Pancreas (tissue), 10 donors: ENCODE data around the gene CDC42BPB. TPM values are rescaled to one million over a fixed set of nuclear protein-coding genes. Genes with fewer than 3 reads are reported as not detected.

Experiments used
- ATAC-seq, 4 donors: fragments of 200-7000 bp; cut with Tn5 transposase; one replicate each; pipeline versions ENCODE4 v1.8.0 to v1.9.1; 2020; ENCODE audit warnings: mild to moderate bottlenecking in 4 of 4, moderate library complexity in 4 of 4
- DNase-seq, 6 donors: peaks; one replicate each; pipeline ENCODE4 v3.0.0-alpha.2; 2020
- FAIRE-seq: peaks from 2 replicates; lab custom pipeline; 2012; peaks lifted over from hg19 to GRCh38; lab: Jason Lieb, UNC
- H3K27ac ChIP-seq, 4 donors: fragments of 200-600 bp; sonication (generic); 1 replicate in 3 of 4; 2 replicates in 1 of 4; pipeline versions ENCODE4 v1.5.0 to v1.8.0; 2020
- H3K27me3 ChIP-seq, 4 donors: fragments of 200-600 bp; one replicate each; pipeline ENCODE4 v1.8.0; 2021
- H3K36me3 ChIP-seq, 3 donors: fragments of 200-600 bp; sonication (generic) in 1 of 3; one replicate each; pipeline versions ENCODE4 v1.5.0 to v1.8.0; 2020 to 2021
- H3K4me1 ChIP-seq, 3 donors: fragments of 200-600 bp; one replicate each; pipeline ENCODE4 v1.8.0; 2021
- H3K4me3 ChIP-seq, 4 donors: fragments of 200-600 bp; sonication (generic) in 2 of 4; one replicate each; pipeline versions ENCODE4 v1.5.0 to v1.8.0; 2020 to 2021
- H3K9me3 ChIP-seq, 4 donors: fragments of 200-600 bp; one replicate each; pipeline ENCODE4 v1.8.0; 2021
- WGBS, 2 donors: extraction: QIAGEN DNeasy Blood & Tissue Kit; methylation state at CpG; one replicate each; pipeline ENCODE4 v1.1.7; 2013; 5-methylcytosine and 5-hydroxymethylcytosine counted together
- intact Hi-C, 3 donors: fragments of 100-400 bp; cut with DNase I; formaldehyde crosslinking; loops; one replicate each; pipeline versions ENCODE4 v1.11.1 to v1.14.2; 2022
- polyA plus RNA-seq, 2 donors: library from polyadenylated mRNA; stranded (reverse); fragments of 200-250 nt; gene quantifications; one replicate each; pipeline ENCODE4 v1.2.3, GENCODE V29; 2013
- total RNA-seq, 6 donors: library from RNA; stranded (reverse); fragmentation: NEBNext Ultra II Directional in 4 of 6; extraction: Animal tissue kit (Norgen Biotek cat#: 25700) in 4 of 6; gene quantifications; one replicate each; pipeline versions ENCODE4 v1.2.1 to v1.2.4, GENCODE V29; 2021 to 2023
- TF ChIP-seq, protein P1 (sequence below), 4 donors: fragments of 200-600 bp; sonication (generic) in 3 of 4; IDR thresholded peaks; one replicate each; pipeline versions ENCODE4 v1.5.0 to v1.8.0; 2021; ENCODE audit warnings: antibody characterized with exemption in 4 of 4
- donor health status: healthy with polysubstance abuse.
- donor health status: DM: no; HTN: no; CAD: no; lungs with moderate emphysema.
- donor health status: DM: no; HTN: no; CAD: no.
- donor health status: control.
- donor health status: control.
- donor health status: Bipolar disorder and iron deficiency.
- donor health status: DM: yes; HTN: yes; CAD: no.
- donor health status: DM: no; HTN: no; CAD: no.
- donor health status: DM: no; HTN: no; CAD: no.
- donor health status: DM: yes; HTN: yes; CAD: no.

CDC42BPB gene
- total and polyA plus RNA-seq, 8 donors, result 27.2 to 45.5 (median 32.7) TPM

DNA sequence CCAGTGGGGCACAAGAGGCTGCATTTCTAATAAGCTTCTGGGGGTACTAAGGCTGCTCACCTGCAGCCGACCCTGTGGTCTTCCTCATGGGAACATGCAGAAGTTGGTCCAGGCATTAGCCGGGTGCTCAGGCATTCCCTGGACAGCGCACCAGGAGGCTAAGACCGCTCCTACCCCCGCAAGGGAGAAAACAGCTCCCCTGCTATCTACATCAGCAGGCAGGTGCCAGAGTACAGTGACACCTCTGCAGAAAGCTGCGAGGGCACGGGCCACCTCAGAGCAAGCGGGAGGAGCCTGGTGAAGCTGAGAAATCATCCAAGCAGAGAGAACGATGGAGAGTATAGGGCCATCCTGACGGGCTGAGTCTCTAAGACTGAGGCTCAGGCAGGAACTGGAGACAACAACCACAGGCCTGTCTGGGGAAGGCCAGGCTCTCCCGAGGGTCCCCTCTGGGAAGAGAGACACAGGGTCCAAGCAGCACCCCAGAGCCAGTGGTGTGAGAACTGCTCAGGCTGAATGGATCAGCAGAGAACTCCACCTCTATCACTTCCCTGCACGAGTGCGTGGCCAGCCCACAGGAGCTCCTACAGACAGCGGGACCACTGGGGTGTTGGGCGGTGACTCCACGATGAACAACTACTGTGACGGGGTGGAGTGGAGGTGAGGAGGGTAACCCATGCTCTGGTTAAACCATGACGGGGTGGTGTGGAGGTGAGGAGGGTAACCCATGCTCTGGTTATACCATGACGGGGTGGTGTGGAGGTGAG lies 72.8 kb downstream of the CDC42BPB start:
- Histone ChIP-seq H3K36me3 (peaks cover 3 to 20% (median 5%) of the 10 kb centered on the region in 3 donors), H3K27me3 (no peaks in the 10 kb centered on the region), H3K4me1 (no peaks in the 10 kb centered on the region), H3K4me3 (no peak overlapping the region), H3K27ac (no peak overlapping the region), H3K9me3 (no peaks in the 10 kb centered on the region)
- intact Hi-C loops, result no loop called here
- DNase-seq (peak in 1 of 6 donors; percentile 23), FAIRE-seq (no peak), ATAC-seq (no peak)
- TF ChIP-seq, protein P1, sequence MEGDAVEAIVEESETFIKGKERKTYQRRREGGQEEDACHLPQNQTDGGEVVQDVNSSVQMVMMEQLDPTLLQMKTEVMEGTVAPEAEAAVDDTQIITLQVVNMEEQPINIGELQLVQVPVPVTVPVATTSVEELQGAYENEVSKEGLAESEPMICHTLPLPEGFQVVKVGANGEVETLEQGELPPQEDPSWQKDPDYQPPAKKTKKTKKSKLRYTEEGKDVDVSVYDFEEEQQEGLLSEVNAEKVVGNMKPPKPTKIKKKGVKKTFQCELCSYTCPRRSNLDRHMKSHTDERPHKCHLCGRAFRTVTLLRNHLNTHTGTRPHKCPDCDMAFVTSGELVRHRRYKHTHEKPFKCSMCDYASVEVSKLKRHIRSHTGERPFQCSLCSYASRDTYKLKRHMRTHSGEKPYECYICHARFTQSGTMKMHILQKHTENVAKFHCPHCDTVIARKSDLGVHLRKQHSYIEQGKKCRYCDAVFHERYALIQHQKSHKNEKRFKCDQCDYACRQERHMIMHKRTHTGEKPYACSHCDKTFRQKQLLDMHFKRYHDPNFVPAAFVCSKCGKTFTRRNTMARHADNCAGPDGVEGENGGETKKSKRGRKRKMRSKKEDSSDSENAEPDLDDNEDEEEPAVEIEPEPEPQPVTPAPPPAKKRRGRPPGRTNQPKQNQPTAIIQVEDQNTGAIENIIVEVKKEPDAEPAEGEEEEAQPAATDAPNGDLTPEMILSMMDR (IDR thresholded peaks at IDR 0.05), result no peak
- WGBS, 2 donors, result 95 to 96% methylated on average over 19 of the region's 19 CpGs

DNA sequence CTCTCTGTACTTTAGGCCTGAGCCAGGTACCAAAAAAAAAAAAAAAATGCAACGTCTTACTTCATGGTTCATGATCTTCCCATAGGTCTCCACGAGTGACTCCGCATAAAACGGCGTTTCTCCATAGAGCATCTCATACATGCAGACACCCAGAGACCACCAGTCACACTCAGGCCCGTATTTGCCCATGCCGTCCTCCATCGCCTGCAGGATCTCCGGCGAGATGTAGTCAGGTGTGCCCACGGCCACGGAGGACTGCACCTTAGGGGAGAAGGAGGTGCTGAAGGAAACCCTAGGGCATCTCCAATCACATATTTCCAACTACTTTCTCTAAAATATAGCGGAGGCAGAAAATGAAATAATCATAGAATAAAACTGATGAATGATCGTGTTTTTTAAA lies 73.9 kb downstream of the CDC42BPB start:
- TF ChIP-seq, protein P1 (IDR thresholded peaks at IDR 0.05), result no peak
- H3K36me3 ChIP-seq, result peaks cover 3 to 19% (median 5%) of the 10 kb centered on the region in 3 donors
- 93 to 94% methylated on average over 14 of the region's 14 CpGs for WGBS, 2 donors

DNA sequence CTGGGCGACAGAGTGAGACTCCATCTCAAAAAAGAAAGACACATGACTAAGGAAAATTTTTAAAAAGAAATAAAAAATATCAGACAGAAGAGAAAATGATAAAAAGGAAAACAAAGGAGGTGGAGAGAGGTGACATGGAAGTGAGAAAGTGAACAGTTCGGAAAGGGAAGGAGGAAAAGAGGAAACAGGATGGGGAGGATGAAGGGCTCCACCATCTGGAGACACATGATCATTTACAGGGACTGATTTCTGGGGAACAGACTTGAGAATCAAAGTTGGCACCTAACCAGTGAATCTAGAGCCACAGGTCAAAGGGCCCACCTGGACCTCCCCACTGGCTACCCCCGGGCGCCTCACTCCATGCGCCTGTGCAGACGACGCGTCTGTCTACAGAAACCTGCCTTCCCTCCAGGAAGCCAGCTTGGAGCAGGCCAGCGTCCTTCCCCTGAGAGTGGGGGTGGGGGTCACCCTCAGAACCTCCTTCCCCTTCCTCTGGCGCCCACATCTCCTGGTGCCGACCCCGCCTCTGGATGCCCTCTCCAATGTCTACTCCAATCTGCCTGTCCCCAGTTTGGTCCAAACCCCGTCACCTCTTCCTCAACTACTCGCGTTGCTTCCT lies 74.4 kb downstream of the CDC42BPB start:
- Histone ChIP-seq H3K27me3 (no peaks in the 10 kb centered on the region), H3K36me3 (peaks cover 3 to 25% (median 6%) of the 10 kb centered on the region in 3 donors), H3K4me1 (no peaks in the 10 kb centered on the region), H3K9me3 (no peaks in the 10 kb centered on the region), H3K4me3 (no peak overlapping the region), H3K27ac (no peak overlapping the region)
- peak in 1 of 6 donors; percentile 28 for DNase-seq
- TF ChIP-seq, protein P1 (IDR thresholded peaks at IDR 0.05), result no peak
- intact Hi-C loops, result no loop called here
- FAIRE-seq, result no peak
- WGBS, 2 donors, result 90% methylated on average over 14 of the region's 15 CpGs
- ATAC-seq, result no peak

More for the DNA sequence above, 73.9 kb downstream of the CDC42BPB start:
- Histone ChIP-seq H3K27ac (no peak overlapping the region), H3K27me3 (no peaks in the 10 kb centered on the region), H3K4me3 (no peak overlapping the region), H3K4me1 (no peaks in the 10 kb centered on the region), H3K9me3 (no peaks in the 10 kb centered on the region)
- no peak for ATAC-seq
- DNase-seq, result peak in 1 of 6 donors; percentile 31
- no peak for FAIRE-seq
- intact Hi-C loops, result no loop called here

GRCh38 chr14:102980409-102980810 lies 76.9 kb downstream of the CDC42BPB start:
- peaks cover 3 to 39% (median 10%) of the 10 kb centered on the region in 3 donors for H3K36me3 ChIP-seq
- no peak for ATAC-seq
- no peaks in the 10 kb centered on the region for H3K27me3 ChIP-seq
- H3K4me3 ChIP-seq, result no peak overlapping the region
- WGBS, 2 donors, result 87 to 88% methylated on average over 8 of the region's 8 CpGs
- no peaks in the 10 kb centered on the region for H3K9me3 ChIP-seq
- no peak for FAIRE-seq
- DNase-seq, result no peak
- TF ChIP-seq, protein P1 (IDR thresholded peaks at IDR 0.05), result no peak
- intact Hi-C loops, result no loop called here
- H3K27ac ChIP-seq, result no peak overlapping the region
- H3K4me1 ChIP-seq, result no peaks in the 10 kb centered on the region
